ENCODE measurements around the gene EIF4E2.

EIF4E2 gene

GRCh38 chr2:232597362-232598079, 47.0 kb downstream of the EIF4E2 start:
- no peak for DNase-seq (ENCODE audit: low read depth in 2 of 2)

DNA sequence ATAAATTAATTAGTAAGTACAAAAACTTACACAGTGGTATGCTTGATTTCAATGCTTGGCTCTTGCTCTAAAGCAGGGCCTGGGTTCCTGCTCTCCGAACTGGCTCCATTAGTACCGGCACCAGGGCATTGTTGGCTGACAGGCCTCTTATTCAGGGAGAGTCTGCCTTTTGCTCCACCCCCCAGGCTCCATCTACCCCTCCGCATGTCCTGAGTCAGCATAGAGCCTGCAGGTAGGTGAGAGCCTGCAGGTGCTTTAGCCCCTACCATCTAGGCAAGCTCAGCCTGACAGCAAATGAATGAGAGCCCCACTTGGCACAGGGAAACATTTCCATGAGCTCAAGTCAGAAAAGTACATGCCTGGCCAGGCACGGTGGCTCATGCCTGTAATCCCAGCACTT, 47.8 kb downstream of the EIF4E2 start:
- no peak for DNase-seq (ENCODE audit: low read depth in 2 of 2)

DNA sequence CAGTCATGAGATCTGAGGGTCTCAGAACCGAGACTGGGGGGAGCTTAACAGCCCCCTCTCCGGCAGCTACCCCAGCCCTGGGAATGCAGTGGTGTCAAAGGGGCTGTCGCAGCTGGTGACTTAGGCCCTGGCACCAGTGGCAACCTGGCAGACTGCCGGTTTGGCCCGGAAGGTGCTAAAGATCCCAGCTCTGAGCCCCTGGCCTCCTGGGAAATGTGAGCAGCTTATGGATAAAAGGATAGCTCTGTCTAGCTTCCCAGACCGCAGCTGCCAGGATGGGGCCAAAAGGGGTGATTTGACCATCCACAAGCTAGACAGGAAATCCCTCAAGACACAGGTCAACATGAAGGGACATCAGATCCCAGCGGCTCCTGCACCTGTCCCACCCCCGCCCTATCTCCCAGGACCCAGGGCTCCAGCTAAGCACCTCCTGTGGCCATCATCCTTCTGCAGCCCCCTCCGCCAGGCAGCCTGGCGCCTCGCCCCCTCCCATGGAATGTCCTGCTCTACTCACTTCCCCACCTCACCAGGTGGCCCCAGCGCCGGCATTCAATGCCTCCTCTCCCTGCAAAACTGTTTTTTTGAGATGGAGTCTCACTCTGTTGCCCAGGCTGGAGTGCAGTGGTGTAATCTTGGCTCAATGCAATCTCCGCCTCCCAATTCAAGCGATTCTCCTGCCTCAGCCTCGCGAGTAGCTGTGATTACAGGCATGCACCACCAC, 49.7 kb downstream of the EIF4E2 start:
- no peak for DNase-seq (ENCODE audit: low read depth in 2 of 2)

- no peak for DNase-seq (ENCODE audit: low read depth in 2 of 2)
Measured at GRCh38 chr2:232603283-232603682, 52.8 kb downstream of the EIF4E2 start.

DNA sequence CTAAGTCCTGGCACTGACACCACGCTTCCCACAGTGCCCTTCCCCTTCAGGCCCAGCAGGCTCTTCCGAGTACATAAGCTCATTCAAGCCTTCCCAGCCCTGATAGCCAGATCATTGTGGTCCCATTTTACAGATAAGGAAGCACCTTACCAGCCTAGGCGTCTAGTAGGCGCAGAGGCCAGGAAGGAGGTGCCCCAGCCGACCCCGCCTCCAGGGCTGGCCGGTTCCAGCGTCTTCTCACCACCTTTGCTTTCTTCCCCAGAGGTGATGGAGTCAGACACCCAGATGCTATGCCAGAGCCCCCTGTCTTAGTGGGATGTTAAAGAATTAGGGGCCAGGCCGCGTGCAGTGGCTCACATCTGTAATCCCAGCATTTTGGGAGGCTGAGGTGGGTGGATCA, 54.0 kb downstream of the EIF4E2 start:
- no peak for DNase-seq (ENCODE audit: low read depth in 2 of 2)

DNA sequence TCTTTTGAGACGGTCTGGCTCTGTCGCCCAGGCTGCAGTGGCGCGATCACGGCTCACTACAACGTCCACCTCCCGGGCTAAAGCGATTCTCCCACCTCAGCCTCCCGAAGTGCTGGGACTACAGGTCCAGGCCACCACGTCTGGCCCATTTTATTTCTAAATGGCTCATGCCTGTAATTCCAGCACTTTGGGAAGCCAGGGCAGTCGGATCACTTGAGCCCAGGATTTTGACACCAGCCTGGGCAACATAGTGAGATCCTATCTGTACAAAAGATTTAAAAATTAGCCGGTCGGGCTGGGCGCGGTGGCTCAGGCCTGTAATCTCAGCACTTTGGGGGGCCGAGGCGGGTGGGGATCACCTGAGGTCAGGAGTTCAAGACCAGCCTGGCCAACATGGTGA, 56.5 kb downstream of the EIF4E2 start:
- DNase-seq (ENCODE audit: low read depth in 2 of 2): no peak

- no peak for DNase-seq (ENCODE audit: low read depth in 2 of 2)
Measured at GRCh38 chr2:232609607-232610006, 59.1 kb downstream of the EIF4E2 start.

GRCh38 chr2:232610081-232610480, 59.6 kb downstream of the EIF4E2 start:
- DNase-seq (ENCODE audit: low read depth in 2 of 2): no peak

GRCh38 chr2:232611061-232611460, 60.6 kb downstream of the EIF4E2 start:
- DNase-seq (ENCODE audit: low read depth in 2 of 2): no peak

GRCh38 chr2:232611559-232612218, 61.2 kb downstream of the EIF4E2 start:
- DNase-seq (ENCODE audit: low read depth in 2 of 2): no peak

GRCh38 chr2:232613538-232614134, 63.1 kb downstream of the EIF4E2 start:
- no peak for DNase-seq (ENCODE audit: low read depth in 2 of 2)

GRCh38 chr2:232615339-232615738, 64.8 kb downstream of the EIF4E2 start:
- no peak for DNase-seq (ENCODE audit: low read depth in 2 of 2)

Measured in fibroblast of skin of left biceps (primary cell).